CD4-positive, CD25-positive, alpha-beta regulatory T cell (primary cell): Measurements from ENCODE around the gene RGS7. TPM values are rescaled to one million over a fixed set of nuclear protein-coding genes. Genes with fewer than 3 reads are reported as not detected.

Experiments used
- ATAC-seq, 2 donors: fragments of 150-1000 bp; cut with Tn5 transposase; one replicate each; pipeline ENCODE4 v1.10.0; 2021; ENCODE audit warnings: low read depth in 2 of 2, moderate number of reproducible peaks in 2 of 2, moderate library complexity in 1 of 2
- DNase-seq, 3 donors: peaks; one replicate each; pipeline versions ENCODE4 v3.0.0 to v3.0.0-alpha.2; 2012 to 2022; ENCODE audit warnings: mixed read lengths in 1 of 3
- H3K27ac ChIP-seq: one replicate; pipeline ENCODE4 v1.7.0; 2013; ENCODE audit warnings: mild to moderate bottlenecking, low read length; ENCODE audit not compliant: insufficient read depth, poor library complexity, severe bottlenecking
- H3K27me3 ChIP-seq: one replicate; pipeline ENCODE4 v1.7.0; 2013; ENCODE audit warnings: low read length; ENCODE audit not compliant: control insufficient read depth, insufficient read depth
- H3K36me3 ChIP-seq: one replicate; pipeline ENCODE4 v1.7.0; 2013; ENCODE audit warnings: mild to moderate bottlenecking, low read length, moderate library complexity; ENCODE audit not compliant: control insufficient read depth, insufficient read depth
- H3K4me1 ChIP-seq: 2 replicates; pipeline ENCODE4 v1.7.0; 2013; ENCODE audit warnings: mild to moderate bottlenecking, low read length; ENCODE audit not compliant: insufficient read depth, control insufficient read depth, poor library complexity, severe bottlenecking
- H3K4me3 ChIP-seq: one replicate; pipeline ENCODE4 v1.7.0; 2013; ENCODE audit warnings: low read depth, mild to moderate bottlenecking, low read length, moderate library complexity
- H3K9me3 ChIP-seq, 2 experiments: 1 replicate in 1 of 2; 2 replicates in 1 of 2; pipeline ENCODE4 v1.7.0; 2013; ENCODE audit warnings: low read length in 2 of 2, mild to moderate bottlenecking in 1 of 2, moderate library complexity in 1 of 2; ENCODE audit not compliant: control insufficient read depth in 2 of 2
- H3K27ac Mint-ChIP-seq, 3 donors: one replicate each; pipeline ENCODE4 v1.8.0; 2020 to 2022; ENCODE audit warnings: mild to moderate bottlenecking in 3 of 3, mixed read lengths in 3 of 3, moderate library complexity in 2 of 3
- H3K27me3 Mint-ChIP-seq: one replicate; pipeline ENCODE4 v1.8.0; 2022; ENCODE audit warnings: mild to moderate bottlenecking, mixed read lengths
- H3K36me3 Mint-ChIP-seq: one replicate; pipeline ENCODE4 v1.8.0; 2020; ENCODE audit warnings: mixed read lengths
- H3K4me1 Mint-ChIP-seq, 4 donors: one replicate each; pipeline ENCODE4 v1.8.0; 2020 to 2022; ENCODE audit warnings: mixed read lengths in 4 of 4, mild to moderate bottlenecking in 1 of 4
- H3K4me3 Mint-ChIP-seq, 4 donors: one replicate each; pipeline ENCODE4 v1.8.0; 2020 to 2022; ENCODE audit warnings: mild to moderate bottlenecking in 4 of 4, mixed read lengths in 4 of 4, moderate library complexity in 3 of 4
- H3K9me3 Mint-ChIP-seq, 7 donors: one replicate each; pipeline ENCODE4 v1.8.0; 2020 to 2022; ENCODE audit warnings: mixed read lengths in 7 of 7, mild to moderate bottlenecking in 3 of 7, moderate library complexity in 2 of 7
- polyA plus RNA-seq, 4 donors: library from polyadenylated mRNA; unstranded; fragments of 300-500 nt; fragmentation: Illumina TruSeq; gene quantifications; one replicate each; pipeline ENCODE4 v1.2.3, GENCODE V29; 2021
- total RNA-seq: library from RNA; stranded (reverse); gene quantifications from one replicate; pipeline ENCODE4 v1.2.3, GENCODE V29; 2022

The RGS7 gene
- total and polyA plus RNA-seq, 5 donors from 2014 or later, result not detected

DNA sequence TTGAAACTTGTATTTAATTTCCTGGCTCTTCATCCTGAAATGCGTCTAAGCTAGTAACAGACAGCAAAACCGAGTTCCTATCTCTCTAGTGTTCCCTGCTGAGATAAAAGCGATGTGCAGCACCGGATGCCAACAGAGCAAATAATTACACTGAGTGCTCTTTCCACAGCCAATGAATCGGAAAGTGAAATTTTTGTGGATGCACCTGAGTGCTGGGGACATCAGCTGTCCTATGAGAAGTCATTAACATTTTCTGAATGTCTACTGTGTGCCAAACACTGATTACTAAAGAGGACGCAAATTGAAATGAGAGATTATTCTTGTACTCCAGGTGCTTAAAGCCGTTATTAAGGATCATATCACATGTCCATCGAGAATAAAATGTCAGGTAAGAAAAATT is 278.0 kb downstream of the RGS7 start:
- H3K9me3 Mint-ChIP-seq, result peaks cover 1 to 20% (median 2%) of the 10 kb centered on the region in 7 donors
- ATAC-seq, result no peak
- Histone ChIP-seq H3K9me3 (peaks cover 0 to 6% of the 10 kb centered on the region in 2 experiments), H3K4me1 (no peaks in the 10 kb centered on the region), H3K4me3 (no peak overlapping the region), H3K27ac (no peak overlapping the region), H3K36me3 (no peaks in the 10 kb centered on the region), H3K27me3 (no peaks in the 10 kb centered on the region)
- no peak overlapping the region for H3K4me3 Mint-ChIP-seq
- DNase-seq, result no peak
- no peaks in the 10 kb centered on the region for H3K27me3 Mint-ChIP-seq
- H3K36me3 Mint-ChIP-seq, result no peaks in the 10 kb centered on the region
- no peak overlapping the region for H3K27ac Mint-ChIP-seq
- H3K4me1 Mint-ChIP-seq, result no peaks in the 10 kb centered on the region

DNA sequence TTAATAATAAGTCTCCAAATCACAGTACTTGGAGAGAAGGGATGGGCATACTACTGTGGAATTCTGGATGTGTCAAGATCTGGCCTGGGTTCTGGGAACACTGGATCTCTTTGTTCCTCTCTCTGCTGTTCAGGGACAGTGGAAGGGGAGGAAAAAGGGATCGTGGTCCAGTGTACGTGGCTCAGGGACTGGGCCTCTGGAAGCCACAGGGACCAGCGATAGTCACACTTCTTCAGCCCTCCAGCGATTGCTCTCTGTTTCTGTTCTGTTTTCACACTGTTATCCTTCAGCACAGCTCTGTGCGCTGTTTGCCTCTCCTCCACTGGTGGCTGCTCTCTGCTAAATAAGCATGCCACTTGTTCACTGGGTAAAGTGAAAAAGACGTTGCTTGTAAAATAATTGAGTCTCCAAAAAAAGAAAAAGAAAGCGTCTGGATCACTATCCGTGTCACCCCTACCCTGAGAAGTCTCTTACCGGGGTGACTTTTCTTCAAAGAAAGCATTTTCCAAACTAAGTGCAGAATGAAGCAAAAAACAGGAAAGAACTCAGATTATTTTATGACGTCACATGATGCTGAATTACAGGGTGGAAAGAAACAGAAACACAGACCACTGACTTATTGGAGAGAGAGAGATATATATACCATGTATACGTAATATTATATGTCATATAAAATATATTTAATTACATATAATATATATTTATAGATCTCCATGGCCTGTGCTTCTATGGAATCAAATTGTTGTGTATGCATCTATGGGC is 279.4 kb downstream of the RGS7 start:
- H3K9me3 Mint-ChIP-seq, result peaks cover 1 to 19% (median 5%) of the 10 kb centered on the region in 7 donors
- ATAC-seq, result no peak
- H3K27me3 Mint-ChIP-seq, result no peaks in the 10 kb centered on the region
- no peaks in the 10 kb centered on the region for H3K4me1 Mint-ChIP-seq
- Histone ChIP-seq H3K27ac (no peak overlapping the region), H3K9me3 (peaks cover 0 to 11% of the 10 kb centered on the region in 2 experiments), H3K36me3 (no peaks in the 10 kb centered on the region), H3K4me3 (no peak overlapping the region), H3K4me1 (no peaks in the 10 kb centered on the region), H3K27me3 (no peaks in the 10 kb centered on the region)
- no peak overlapping the region for H3K27ac Mint-ChIP-seq
- no peak overlapping the region for H3K4me3 Mint-ChIP-seq
- H3K36me3 Mint-ChIP-seq, result no peaks in the 10 kb centered on the region
- no peak for DNase-seq

DNA sequence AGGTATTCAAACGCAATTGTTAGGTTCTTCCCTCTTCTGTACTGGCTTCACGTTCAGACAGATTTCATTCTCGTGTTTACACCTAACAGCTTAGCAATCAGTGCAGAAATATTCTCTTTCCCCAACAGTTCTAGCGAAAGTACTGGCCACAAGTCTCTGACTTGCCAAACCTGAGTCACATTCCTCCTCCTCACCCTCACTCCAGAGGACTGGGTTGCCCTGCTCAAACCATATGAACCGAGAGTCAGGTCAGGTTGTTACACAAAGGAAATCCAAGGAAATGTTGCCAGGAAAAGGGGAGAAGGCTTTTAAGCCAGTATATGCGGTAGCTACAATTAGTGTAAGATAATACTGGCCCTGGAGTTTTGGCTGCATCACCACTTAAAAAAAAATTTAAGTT is 282.5 kb downstream of the RGS7 start:
- Mint-ChIP-seq H3K9me3 (peaks cover 0 to 18% (median 5%) of the 10 kb centered on the region in 7 donors), H3K27me3 (no peaks in the 10 kb centered on the region), H3K4me3 (no peak overlapping the region), H3K4me1 (no peaks in the 10 kb centered on the region), H3K36me3 (no peaks in the 10 kb centered on the region), H3K27ac (no peak overlapping the region)
- H3K36me3 ChIP-seq, result no peaks in the 10 kb centered on the region
- H3K4me1 ChIP-seq, result no peaks in the 10 kb centered on the region
- H3K27ac ChIP-seq, result no peak overlapping the region
- H3K9me3 ChIP-seq, result peaks cover 0 to 11% of the 10 kb centered on the region in 2 experiments
- no peak overlapping the region for H3K4me3 ChIP-seq
- H3K27me3 ChIP-seq, result no peaks in the 10 kb centered on the region
- ATAC-seq, result no peak
- no peak for DNase-seq

DNA sequence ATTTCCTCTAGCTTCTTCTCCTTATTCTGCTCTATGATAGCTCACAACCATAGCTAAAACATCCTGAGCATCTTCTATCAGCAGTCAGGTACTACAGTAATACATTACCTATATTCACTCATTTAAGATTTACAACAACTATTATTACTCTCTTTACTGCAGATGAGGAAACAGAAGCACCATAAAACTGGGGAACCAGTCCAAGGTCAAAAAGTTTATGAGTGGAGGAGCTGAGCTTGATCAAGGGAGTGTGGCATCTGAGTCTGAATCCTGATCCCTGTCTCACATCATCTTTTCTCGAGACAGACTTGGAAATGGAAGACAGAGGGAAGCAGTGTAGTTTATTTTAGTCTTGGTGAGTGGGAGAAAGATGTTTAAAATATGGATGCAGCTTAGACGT is 288.6 kb downstream of the RGS7 start:
- H3K27ac Mint-ChIP-seq, result no peak overlapping the region
- no peaks in the 10 kb centered on the region for H3K27me3 Mint-ChIP-seq
- peaks cover 1 to 9% (median 3%) of the 10 kb centered on the region in 7 donors for H3K9me3 Mint-ChIP-seq
- no peak overlapping the region for H3K4me3 Mint-ChIP-seq
- no peak overlapping the region for H3K27ac ChIP-seq
- ATAC-seq, result no peak
- H3K9me3 ChIP-seq, result peaks cover 0 to 4% of the 10 kb centered on the region in 2 experiments
- no peaks in the 10 kb centered on the region for H3K36me3 Mint-ChIP-seq
- H3K4me1 Mint-ChIP-seq, result no peaks in the 10 kb centered on the region
- no peaks in the 10 kb centered on the region for H3K36me3 ChIP-seq
- no peak for DNase-seq
- no peak overlapping the region for H3K4me3 ChIP-seq
- no peaks in the 10 kb centered on the region for H3K27me3 ChIP-seq
- no peaks in the 10 kb centered on the region for H3K4me1 ChIP-seq

DNA sequence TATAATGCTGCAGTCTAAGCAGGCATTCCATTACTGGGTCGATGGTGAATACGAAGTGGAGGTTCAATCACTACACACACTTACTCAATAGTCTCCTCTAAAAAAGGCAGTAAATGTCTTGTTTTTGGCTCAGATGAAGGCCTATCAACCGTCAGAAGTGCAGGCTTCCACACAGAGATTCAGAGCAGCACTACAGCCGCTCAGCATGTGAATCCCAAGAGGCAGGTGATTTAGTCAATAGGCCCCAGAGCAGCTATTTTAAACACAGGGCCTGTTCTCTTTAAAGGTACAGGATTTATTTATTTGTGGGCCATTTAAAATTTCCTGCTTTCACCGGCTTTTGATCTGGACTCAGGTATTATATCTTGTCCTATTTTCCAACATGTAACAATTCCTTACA is 293.7 kb downstream of the RGS7 start:
- ATAC-seq (no peak), DNase-seq (no peak)
- Mint-ChIP-seq H3K36me3 (no peaks in the 10 kb centered on the region), H3K9me3 (peaks cover 0 to 17% (median 4%) of the 10 kb centered on the region in 7 donors), H3K4me1 (no peaks in the 10 kb centered on the region), H3K4me3 (no peak overlapping the region), H3K27ac (no peak overlapping the region), H3K27me3 (no peaks in the 10 kb centered on the region)
- H3K27me3 ChIP-seq, result no peaks in the 10 kb centered on the region
- H3K27ac ChIP-seq, result no peak overlapping the region
- H3K9me3 ChIP-seq, result no peaks in the 10 kb centered on the region
- H3K4me1 ChIP-seq, result no peaks in the 10 kb centered on the region
- H3K36me3 ChIP-seq, result no peaks in the 10 kb centered on the region
- no peak overlapping the region for H3K4me3 ChIP-seq

DNA sequence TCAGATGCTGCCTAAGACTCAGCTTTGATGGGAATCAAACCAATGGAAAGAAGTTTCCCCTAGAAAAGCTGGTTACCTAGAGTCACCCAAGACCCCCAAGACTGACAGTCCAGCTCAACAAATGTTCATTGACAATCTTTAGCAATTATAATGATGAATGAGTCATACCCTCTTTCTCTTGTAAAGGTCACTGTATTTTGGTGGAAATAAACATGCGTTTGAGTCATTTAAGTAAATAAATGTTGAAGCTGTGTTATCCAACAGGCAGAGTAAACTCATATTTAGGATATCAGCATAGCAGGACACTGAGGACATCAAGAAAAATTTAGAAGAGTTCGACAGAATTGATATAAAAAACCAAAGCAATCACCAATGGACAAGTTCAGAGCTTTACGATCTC is 295.9 kb downstream of the RGS7 start:
- no peaks in the 10 kb centered on the region for H3K4me1 Mint-ChIP-seq
- H3K4me1 ChIP-seq, result no peaks in the 10 kb centered on the region
- H3K4me3 Mint-ChIP-seq, result no peak overlapping the region
- ATAC-seq, result no peak
- DNase-seq, result no peak
- H3K9me3 ChIP-seq, result no peaks in the 10 kb centered on the region
- H3K27me3 ChIP-seq, result no peaks in the 10 kb centered on the region
- H3K36me3 ChIP-seq, result no peaks in the 10 kb centered on the region
- H3K36me3 Mint-ChIP-seq, result no peaks in the 10 kb centered on the region
- no peaks in the 10 kb centered on the region for H3K27me3 Mint-ChIP-seq
- no peak overlapping the region for H3K27ac ChIP-seq
- H3K27ac Mint-ChIP-seq, result no peak overlapping the region
- H3K9me3 Mint-ChIP-seq, result peaks cover 0 to 19% (median 4%) of the 10 kb centered on the region in 7 donors
- no peak overlapping the region for H3K4me3 ChIP-seq

DNA sequence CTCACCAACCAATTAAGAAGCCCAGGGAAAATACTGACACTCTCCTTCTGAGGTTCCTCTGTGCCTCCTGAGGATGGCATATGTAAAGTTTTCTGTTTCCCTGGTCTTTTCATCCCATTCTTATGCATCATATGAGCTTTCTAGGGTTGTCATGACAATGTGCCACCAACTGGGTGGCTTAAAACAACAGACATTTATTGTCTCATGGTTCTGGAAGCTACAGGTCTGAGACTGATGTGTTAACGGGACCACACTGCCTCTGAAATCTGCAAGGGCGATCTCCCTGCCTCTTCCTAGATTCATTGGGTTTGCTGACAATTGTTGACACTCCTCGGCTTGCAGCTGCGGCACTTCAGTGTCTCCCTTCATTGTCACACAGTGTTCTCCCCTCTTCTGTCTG is 308.4 kb downstream of the RGS7 start:
- Mint-ChIP-seq H3K36me3 (no peaks in the 10 kb centered on the region), H3K9me3 (peaks cover 0 to 20% (median 9%) of the 10 kb centered on the region in 7 donors), H3K27me3 (no peaks in the 10 kb centered on the region), H3K4me3 (no peak overlapping the region), H3K27ac (no peak overlapping the region), H3K4me1 (no peaks in the 10 kb centered on the region)
- ATAC-seq (no peak), DNase-seq (no peak)
- Histone ChIP-seq H3K4me3 (no peak overlapping the region), H3K36me3 (no peaks in the 10 kb centered on the region), H3K9me3 (peaks cover 0 to 7% of the 10 kb centered on the region in 2 experiments), H3K4me1 (no peaks in the 10 kb centered on the region), H3K27ac (no peak overlapping the region), H3K27me3 (no peaks in the 10 kb centered on the region)

DNA sequence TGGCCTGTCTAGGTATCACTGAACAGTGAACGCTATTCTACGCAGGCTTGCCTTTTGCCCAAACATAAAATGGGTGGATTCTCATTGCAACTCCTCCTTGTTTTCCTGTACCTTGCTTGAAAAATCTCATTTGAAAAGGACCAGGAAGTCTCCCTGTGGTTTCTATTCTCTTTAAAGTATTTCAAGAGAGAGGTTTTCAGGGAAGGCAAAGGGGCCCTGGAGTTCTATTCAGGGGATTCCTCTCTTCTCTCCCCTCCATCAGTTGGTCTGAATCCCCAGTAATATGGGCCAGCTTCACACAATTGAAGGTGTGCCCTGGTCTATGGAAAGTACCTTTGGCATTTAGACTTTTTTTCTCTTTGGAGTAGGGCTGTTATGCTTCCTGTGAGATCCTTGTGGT is 311.3 kb downstream of the RGS7 start:
- Histone ChIP-seq H3K27ac (no peak overlapping the region), H3K4me1 (no peaks in the 10 kb centered on the region), H3K9me3 (peaks cover 0 to 5% of the 10 kb centered on the region in 2 experiments), H3K36me3 (no peaks in the 10 kb centered on the region), H3K27me3 (no peaks in the 10 kb centered on the region), H3K4me3 (no peak overlapping the region)
- H3K4me1 Mint-ChIP-seq, result no peaks in the 10 kb centered on the region
- H3K4me3 Mint-ChIP-seq, result no peak overlapping the region
- no peak for DNase-seq
- no peak for ATAC-seq
- no peak overlapping the region for H3K27ac Mint-ChIP-seq
- no peaks in the 10 kb centered on the region for H3K36me3 Mint-ChIP-seq
- H3K9me3 Mint-ChIP-seq, result peaks cover 0 to 21% (median 8%) of the 10 kb centered on the region in 7 donors
- no peaks in the 10 kb centered on the region for H3K27me3 Mint-ChIP-seq
